PC-3 (cell line): Measurements from ENCODE around the gene ANKRD37.

ENCODE experiments used
- EZH2 ChIP-seq: fragments of 300-600 bp; sonication (generic); IDR thresholded peaks from one replicate; pipeline ENCODE4 v1.6.1; 2017; ENCODE audit warnings: antibody characterized with exemption, mild to moderate bottlenecking, low read length; ENCODE audit not compliant: unreplicated experiment
- TF ChIP-seq, protein P1 (sequence below): fragments of 300-600 bp; sonication (generic); conservative IDR thresholded peaks from 2 replicates; pipeline ENCODE4 v1.5.1; 2017; ENCODE audit warnings: antibody characterized with exemption, low read depth, mild to moderate bottlenecking, low read length

DNA sequence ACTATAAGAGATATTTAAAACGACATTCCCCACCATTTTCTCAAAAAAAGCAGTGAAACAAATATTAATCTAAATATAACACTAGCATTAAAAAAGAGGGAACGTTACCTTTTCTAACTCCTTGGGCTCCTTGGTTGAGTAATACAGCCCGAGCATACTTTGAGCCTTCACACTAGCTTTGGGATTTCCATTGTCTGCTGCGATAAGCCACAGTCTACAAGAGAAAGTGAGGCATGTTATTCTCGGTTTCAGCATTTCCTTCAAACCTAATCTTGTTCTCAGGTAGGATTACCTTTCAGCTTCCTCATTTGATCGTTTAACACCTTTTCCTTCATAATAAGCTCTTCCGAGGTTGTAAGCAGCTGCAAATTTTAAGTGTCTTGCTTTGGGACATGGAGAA is 22.6 kb upstream of the ANKRD37 start:
- TF ChIP-seq, protein P1, sequence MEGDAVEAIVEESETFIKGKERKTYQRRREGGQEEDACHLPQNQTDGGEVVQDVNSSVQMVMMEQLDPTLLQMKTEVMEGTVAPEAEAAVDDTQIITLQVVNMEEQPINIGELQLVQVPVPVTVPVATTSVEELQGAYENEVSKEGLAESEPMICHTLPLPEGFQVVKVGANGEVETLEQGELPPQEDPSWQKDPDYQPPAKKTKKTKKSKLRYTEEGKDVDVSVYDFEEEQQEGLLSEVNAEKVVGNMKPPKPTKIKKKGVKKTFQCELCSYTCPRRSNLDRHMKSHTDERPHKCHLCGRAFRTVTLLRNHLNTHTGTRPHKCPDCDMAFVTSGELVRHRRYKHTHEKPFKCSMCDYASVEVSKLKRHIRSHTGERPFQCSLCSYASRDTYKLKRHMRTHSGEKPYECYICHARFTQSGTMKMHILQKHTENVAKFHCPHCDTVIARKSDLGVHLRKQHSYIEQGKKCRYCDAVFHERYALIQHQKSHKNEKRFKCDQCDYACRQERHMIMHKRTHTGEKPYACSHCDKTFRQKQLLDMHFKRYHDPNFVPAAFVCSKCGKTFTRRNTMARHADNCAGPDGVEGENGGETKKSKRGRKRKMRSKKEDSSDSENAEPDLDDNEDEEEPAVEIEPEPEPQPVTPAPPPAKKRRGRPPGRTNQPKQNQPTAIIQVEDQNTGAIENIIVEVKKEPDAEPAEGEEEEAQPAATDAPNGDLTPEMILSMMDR: no peak
- no peak for TF ChIP-seq EZH2
